ENCODE data around the gene TNNT3. TPM values are rescaled to one million over a fixed set of nuclear protein-coding genes. Genes with fewer than 3 reads are reported as not detected.

TNNT3 gene
- total RNA-seq, 2 donors from 2014 or later, result 17.9 to 45.3 TPM

DNA sequence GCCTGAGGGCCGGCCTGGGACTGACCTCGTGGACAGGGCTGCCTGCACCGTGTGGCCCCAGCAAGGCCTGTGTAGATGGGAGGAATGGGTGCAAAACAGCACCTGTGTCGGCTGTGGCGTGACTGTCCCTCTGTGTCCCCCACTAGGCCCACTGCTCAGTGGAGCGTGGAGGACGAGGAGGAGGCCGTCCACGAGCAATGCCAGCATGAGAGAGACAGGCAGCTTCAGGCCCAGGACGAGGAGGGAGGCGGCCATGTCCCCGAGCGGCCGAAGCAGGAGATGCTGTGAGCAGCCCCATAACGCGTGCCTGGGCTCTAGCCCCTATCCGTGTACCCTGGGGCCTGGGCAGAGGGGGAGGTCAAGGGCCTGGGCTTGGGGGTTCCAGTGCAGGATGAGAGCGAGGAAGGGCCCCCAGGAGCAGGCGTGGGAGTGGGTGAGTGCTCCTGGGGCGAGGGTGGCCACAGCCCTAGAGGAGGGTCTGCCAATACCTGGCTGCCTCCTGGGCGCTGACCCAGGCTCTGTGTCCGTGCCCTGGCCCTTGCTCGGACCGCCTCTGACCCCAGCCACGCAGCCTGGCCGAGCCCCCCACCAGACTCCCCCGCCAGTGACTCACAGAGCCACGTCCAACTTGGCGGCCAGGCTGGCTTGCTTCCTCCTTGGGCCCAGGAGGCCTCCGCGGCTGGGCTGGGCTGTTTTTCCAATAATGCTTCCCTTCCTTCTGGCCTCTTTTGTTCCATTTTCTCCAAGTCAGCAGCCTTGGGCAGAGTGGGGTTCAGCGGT is 39.4 kb upstream of the TNNT3 start:
- DNase-seq (ENCODE audit: low spot score), result peak; percentile 95
- intact Hi-C loops (cut with DNase I), result loop anchor here (5.0 to 10.0 kb wide), 4 partner anchors 37 to 1038 kb away; partner anchors contain the start of genes POLR2L (in 1 of the 2), TNNT3 (in 1 of the 2) and TSPAN4 (in 1 of the 2)

DNA sequence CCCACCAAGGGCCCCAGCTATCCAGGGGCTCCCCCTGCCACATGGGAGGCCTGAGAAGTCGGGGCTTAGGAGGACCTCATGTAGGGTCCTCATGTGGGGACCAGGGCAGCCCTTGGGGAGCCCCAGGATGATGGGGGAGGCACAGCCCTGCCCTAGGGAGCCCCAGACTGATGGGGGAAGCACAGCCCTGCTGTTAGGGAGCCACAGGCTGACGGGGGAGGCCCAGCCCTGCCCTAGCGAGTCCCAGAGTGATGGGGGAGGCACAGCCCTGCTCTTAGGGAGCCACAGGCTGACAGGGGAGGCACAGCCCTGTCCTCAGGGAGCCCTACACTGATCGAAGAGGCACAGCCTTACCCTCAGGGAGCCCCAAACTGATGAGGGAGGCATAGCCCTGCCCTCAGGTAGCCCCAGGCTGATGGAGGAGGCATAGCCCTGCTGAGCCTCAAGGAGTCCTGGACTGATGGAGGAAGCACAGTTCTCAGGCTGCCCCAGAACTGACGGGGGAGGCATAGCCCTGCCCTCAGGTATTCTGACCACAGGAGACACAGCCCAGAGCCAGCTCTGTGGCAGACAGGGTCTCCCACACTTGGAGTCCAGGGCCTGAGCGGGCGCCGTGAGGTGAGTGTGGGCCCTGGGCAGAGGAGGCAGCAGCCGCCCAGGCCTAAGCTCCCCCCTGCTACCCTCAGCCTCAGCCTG is 38.6 kb upstream of the TNNT3 start:
- peak; percentile 69 for DNase-seq (ENCODE audit: low spot score)
- intact Hi-C loops (cut with DNase I), result loop anchor here (5.0 to 10.0 kb wide), 4 partner anchors 36 to 1039 kb away; partner anchors contain the start of genes POLR2L (in 1 of the 2), TNNT3 (in 1 of the 2) and TSPAN4 (in 1 of the 2)

DNA sequence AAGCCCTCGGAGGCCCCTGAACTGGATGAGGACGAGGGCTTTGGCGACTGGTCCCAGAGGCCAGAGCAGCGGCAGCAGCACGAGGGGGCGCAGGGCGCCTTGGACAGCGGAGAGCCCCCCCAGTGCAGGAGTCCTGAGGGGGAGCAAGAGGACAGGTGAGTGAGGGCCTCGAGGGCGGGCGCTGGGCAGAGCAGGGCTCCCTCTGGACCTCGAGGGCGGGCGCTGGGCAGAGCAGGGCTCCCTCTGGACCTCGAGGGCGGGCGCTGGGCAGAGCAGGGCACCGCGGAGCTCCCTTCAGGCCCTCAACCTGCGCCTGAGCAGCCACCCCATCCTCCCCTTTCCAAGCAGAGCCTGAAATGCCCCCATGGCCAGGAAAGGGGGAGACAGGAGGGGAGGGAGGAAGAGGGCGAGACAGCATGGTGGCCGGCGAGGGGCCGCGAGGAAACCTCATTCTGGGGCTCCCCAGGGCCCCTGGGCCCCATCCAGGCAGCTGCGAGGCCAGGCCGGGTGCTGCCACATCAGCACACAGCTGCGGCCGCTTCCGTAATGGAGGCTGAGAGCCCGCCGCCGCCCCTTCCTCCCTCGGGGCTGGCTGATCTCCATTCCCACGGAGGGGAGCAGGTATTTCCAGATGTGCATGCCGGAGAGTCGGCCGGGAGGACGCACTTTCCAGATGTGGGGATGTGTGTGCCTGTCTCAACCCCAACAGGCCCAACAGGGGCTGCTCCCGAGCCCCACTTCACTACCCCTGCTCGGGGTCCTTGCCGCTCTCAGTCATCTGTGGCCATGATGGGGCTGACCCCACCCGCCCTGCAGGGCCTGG is 37.9 kb upstream of the TNNT3 start:
- peak; percentile 82 for DNase-seq (ENCODE audit: low spot score)
- intact Hi-C loops (cut with DNase I), result loop anchor here (5.0 to 10.0 kb wide), 4 partner anchors 36 to 1039 kb away; partner anchors contain the start of genes POLR2L (in 1 of the 2), TNNT3 (in 1 of the 2) and TSPAN4 (in 1 of the 2)

DNA sequence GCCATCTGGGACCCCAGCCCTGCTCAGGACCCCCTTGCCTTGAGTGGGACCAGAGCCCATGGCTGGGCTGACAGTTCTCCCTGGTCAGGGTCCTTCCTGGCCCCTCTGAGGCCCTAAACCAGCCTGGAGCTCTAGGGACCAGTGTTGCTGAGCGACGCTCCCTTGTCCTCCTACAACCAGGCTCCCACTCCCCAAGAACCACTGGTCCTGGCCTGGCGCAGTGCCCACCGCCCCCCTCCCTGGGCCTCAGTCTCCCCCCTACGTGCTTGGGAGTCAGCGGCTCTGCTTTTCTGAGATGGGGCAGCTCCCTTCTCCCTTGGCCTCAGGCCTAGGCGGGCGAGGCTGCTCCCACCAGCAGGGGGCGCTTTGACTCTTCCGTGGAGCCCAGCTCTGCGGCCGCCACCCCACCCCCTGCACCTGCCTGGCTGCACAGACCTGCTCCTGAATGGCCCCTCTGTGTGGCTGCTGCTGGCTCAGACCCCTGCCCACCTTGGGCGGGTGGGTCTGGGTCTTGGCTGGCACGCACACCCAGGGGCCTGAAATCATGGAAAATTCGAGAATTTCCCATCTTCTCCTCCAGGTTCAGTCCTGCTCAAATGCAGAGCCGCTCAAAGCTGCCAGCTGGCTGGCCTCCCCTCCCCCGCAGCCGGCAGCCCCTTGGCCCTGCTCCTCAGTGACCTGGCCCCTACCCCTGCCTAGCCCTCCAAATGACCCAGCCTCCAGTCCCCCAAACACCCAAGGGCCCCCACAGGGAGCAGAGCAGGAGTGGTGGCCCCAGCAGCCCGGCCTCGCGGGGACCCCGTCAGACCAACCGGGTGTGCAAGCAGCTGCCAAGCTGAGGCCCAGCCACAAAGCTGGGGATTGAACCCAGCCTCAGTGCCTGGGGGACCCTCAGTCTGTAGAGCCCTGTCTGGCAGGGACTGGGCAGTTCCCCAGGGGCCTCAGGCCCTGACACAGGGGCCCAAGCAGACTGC is 37.0 kb upstream of the TNNT3 start:
- peak; percentile 95 for DNase-seq (ENCODE audit: low spot score)
- intact Hi-C loops (cut with DNase I), result loop anchor here (5.0 to 10.0 kb wide), 4 partner anchors 35 to 1040 kb away; partner anchors contain the start of genes POLR2L (in 1 of the 2), TNNT3 (in 1 of the 2) and TSPAN4 (in 1 of the 2)

DNA sequence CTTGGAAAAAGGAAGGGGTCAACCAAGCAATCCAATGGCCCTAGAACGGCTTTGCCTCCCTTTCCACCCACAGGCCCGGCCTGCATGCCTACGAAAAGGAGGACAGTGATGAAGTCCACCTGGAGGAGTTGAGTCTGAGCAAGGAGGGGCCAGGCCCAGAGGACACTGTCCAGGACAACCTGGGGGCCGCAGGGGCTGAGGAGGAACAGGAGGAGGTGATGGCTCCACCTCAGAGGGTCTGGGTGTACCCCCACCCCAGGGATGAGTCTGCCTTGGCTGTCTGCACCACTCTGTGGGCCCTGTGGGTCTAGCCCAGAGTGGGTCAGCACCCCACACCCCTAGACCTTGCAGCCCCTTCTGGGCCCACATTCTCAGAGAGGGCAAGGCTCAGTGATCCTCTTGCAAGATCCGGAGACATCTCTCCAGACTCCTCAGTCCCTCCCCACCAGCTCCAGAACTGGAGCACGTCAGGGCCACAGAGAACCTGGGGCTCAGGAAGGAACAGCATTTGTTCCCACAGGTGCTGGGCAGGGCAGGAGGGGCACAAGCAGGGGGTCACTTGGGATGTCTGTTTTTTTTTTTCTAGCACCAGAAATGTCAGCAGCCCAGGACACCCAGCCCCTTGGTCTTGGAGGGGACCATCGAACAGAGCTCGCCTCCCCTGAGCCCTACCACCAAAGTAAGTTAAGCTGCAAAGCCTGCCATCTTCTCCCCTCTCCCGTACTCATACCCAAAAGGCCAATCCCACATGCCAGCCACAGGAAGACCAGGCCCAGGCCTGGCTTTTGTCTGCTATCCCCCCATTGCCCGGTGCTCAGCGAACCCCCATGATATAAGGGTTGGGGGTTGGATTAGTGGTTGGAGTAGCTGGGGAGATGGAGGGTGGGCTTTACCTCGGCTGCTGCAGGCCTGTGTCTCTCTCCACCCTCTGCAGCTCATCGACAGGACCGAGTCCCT is 35.9 kb upstream of the TNNT3 start:
- DNase-seq (ENCODE audit: low spot score), result peak; percentile 70
- intact Hi-C loops (cut with DNase I), result loop anchor here (5.0 to 10.0 kb wide), 4 partner anchors 34 to 1041 kb away; partner anchors contain the start of genes POLR2L (in 1 of the 2), TNNT3 (in 1 of the 2) and TSPAN4 (in 1 of the 2)

DNA sequence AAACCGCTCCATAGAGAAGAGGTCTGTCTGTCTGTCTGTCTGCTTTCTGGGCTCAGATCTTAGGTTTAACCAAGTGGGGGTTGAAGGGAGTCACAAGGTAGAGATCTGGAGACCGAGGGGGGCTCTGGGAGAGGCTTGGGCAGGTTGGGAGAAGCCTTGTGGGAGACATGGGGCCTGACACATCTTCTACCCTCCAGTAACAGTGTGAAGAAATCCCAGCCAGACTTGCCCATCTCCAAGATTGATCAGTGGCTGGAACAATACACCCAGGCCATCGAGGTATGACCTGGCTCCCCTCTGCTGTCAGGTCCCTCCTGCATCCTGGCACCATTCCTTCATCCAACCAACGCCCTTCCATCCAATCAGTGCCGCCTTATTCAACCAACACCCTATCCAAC is 35.2 kb upstream of the TNNT3 start:
- no peak for DNase-seq (ENCODE audit: low spot score)
- intact Hi-C loops (cut with DNase I), result loop anchor here (5.0 to 10.0 kb wide), 4 partner anchors 33 to 1042 kb away; partner anchors contain the start of genes POLR2L (in 1 of the 2), TNNT3 (in 1 of the 2) and TSPAN4 (in 1 of the 2)

DNA sequence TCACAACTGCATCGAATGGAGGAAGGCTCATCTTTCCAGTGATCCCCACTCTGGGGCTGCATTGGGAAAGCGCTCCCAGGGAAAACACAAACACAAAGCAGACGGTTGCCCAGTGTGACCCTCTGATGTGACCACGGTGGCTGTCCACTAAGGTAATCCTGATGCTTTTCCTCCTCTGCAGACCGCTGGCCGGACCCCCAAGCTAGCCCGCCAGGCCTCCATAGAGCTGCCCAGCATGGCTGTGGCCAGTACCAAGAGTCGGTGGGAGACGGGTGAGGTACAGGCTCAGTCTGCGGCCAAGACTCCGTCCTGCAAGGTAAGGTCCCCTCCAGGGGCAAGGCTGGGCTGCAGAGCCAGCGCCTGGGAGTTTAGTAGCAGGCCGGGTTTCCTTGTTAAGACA is 33.0 kb upstream of the TNNT3 start:
- DNase-seq (ENCODE audit: low spot score), result peak; percentile 45
- intact Hi-C loops (cut with DNase I), result loop anchor here in 1 of 2 donors (10.0 kb wide), 1 partner anchor 268 kb away; no protein-coding TSS in a partner anchor

DNA sequence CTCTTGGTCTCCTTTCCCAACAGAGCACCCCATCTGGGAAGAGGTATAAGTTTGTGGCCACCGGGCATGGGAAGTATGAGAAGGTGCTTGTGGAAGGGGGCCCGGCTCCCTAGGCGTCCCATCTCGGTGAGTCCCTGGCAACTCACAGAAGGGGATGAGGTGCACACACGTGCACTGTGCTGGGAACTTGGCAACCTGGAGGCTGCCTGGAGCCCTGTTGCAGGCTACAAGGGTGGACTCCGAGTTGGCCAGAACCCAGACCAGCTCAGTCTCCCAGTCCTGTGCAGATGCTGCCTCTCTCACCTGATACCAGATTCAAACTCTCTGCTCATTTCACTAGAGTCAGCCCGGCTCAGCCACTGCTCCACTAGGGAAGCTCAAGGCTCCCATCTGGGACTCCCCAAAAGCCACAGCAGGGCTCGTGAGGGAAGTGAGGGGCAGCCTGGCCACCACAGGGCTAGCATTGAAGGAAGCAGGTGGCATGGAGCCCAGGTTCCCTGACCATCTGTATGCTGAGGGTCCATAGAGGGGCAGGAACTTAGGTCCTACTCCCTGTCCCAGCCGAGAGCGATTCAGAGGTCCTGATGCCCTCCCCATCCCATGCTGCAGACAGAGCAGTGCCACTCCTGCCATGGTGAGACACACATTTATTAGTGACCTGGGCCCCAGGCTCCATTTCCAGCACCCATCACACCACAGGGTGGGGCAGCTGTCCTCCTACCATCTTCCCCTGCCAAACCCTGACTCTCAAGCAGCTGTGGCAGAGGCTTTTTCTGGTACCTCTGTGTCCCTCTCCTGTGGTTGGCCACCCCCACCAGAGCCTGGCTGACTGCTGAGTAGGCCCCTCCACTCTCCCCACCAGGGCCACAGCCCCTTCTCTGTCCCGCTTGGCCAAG is 31.8 kb upstream of the TNNT3 start:
- DNase-seq (ENCODE audit: low spot score), result peak; percentile 73
- intact Hi-C loops (cut with DNase I), result loop anchor here in 1 of 2 donors (10.0 kb wide), 1 partner anchor 267 kb away; no protein-coding TSS in a partner anchor

DNA sequence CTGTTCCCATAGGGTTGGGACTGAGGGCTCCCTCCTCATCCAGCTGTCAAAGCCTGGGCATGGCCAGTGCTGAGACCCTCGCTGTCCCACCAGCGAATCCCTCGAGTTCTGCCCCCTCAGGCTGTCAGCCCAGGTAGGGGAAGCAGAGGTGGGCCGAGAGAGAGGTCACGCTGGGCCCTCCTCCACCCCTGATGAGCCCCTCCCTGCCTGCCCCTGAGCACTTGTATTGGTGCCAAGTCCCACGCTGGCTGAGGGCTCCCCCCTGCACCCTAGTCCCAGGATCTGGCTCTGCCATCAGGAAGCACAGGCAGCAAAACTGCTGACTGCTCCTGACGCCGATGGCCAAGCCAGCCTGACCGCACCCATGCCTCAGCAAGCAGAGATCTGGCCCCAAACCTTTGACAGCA is 31.2 kb upstream of the TNNT3 start:
- intact Hi-C loops (cut with DNase I), result loop anchor here in 1 of 2 donors (10.0 kb wide), 1 partner anchor 266 kb away; no protein-coding TSS in a partner anchor
- DNase-seq (ENCODE audit: low spot score), result peak; percentile 76

DNA sequence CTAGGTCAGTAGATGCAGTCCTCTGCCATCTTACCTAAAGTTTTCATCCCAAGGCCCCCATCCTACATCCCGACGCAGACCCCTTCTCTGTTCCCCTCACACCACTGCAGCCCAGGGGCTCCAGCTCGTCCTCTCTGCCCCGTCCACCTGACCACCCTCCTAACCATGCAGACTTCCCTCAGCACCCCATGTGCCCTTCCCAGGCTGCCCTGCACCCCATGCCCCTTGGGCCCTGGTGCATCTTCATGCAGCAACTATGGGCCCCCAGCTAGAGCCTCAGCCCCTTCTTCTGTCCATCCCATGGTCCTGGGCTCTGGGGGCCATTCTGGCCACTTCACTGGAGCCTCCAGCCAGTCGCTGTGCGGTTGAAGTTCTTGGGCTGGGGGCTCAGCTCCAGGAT is 30.7 kb upstream of the TNNT3 start:
- DNase-seq (ENCODE audit: low spot score), result peak; percentile 79
- intact Hi-C loops (cut with DNase I), result loop anchor here in 1 of 2 donors (10.0 kb wide), 1 partner anchor 266 kb away; no protein-coding TSS in a partner anchor

DNA sequence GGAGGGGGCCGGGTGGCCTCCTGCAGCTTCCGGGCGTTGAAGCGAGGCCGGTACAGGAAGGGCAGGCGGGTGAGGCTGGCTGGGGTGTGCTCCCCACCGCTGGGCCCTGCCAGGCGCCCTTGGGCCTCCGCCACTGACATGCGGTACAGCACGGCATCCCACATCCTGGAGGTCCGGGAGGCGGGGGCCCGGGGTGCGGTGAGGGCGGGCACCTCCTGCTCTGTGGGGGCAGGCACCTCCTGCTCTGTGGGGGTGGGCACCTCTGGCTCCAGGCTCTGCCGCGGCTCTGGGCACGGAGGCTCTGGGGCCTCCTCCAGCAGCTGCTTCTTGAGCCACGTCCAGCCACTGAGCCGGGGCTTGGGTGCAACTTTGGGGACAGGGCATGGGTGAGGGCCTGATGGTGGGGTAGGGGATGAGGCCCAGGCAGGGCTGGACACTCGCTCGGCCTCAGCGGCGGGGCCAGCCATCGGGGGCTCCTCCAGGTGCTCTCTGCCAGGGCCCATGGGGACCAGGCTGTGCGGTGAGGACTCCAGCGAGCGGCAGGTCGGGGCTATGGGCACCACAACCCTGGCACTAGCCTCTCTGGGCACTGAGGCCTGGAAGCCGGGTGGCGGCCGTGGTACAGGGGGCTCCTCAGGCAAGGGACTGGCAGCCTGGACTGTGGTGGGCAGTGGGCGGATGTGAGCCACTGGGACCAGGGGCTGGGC is 30.1 kb upstream of the TNNT3 start:
- DNase-seq (ENCODE audit: low spot score), result peak; percentile 86
- intact Hi-C loops (cut with DNase I), result loop anchor here in 1 of 2 donors (10.0 kb wide), 1 partner anchor 265 kb away; no protein-coding TSS in a partner anchor

DNA sequence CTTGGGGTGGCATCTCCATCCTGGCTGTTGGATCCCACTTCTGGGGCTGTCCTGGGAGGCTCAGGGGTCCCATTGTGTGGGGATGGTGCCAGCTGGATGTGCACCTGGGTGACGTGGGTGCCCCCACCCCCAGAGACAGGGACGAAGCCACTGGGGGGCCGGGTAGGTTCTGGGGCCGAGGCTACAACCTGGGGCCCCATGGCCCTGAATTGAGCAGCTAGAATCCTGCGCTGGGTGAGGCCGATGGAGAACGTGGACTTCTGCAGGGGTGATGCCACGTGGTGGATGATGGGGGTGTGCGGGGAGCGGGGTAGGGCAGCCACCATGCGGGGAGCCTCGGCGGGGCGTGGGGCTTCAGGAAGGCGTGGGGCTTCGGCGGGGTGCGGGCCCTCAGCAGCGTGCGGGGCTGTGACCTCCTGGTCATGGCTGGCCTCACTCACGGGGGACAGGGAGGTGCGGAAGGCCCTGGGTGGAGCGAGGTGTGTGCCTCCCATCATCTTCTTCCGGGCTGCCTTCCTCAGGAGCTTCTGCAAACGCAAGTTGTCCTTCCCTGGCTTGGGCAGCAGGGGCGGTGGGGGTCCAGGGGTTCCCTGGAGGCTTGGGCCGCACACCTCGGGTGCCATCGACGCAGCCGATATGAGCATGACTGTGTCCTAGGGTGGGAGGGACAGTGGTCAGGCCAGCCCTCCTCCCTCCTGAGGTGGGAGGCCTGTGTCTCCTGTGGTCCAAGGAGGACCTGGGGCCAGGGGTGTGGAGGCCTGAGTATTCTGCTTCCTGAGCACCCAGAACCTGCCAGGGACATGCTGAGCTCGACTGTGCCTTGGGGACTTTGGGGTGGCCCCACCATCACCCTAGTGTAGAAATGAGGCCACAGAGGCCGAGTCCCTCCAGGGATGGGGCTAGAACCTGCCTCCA is 29.3 kb upstream of the TNNT3 start:
- DNase-seq (ENCODE audit: low spot score), result peak; percentile 76
- intact Hi-C loops (cut with DNase I), result loop anchor here in 1 of 2 donors (10.0 kb wide), 2 partner anchors 55 to 265 kb away; partner anchors contain the start of gene MRPL23

All from posterior vena cava (tissue), 2 donors.